ENCODE data around the gene HMGN3.
"Not testable (repeated sequence)": the region's sequence is repeated elsewhere in the genome, so short reads cannot be mapped to it uniquely, and the experiment has no call there.

HMGN3 gene

GRCh38 chr6:79234150-79235022, at the start of gene HMGN3:
HMGN3 (minus strand) TSS chr6:79234682.
- peak; percentile 86 for DNase-seq (ENCODE audit: low spot score)

GRCh38 chr6:79280756-79281155, 46.3 kb upstream of the HMGN3 start:
- DNase-seq (ENCODE audit: low spot score): peak; percentile 6

DNA sequence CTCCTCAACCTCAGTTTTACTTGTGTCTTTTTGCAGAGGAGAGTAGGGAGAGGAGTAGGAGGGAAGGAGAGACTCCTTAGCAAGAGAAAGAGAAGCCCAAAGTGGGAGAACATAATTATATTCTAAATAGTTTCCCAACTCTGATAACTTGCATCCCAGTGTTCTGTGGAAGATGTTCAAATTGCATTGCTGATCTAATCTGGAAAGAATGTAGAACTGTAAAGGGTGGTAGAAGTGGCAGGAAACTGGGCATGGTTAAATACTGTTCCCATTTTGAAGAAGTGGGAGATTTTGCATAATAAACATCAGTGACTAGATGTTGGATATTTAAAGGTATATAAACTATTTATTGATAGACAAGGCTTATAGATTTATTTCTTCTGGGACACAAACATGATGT, 42.6 kb upstream of the HMGN3 start:
- DNase-seq (ENCODE audit: low spot score): no peak

- no peak for DNase-seq (ENCODE audit: low spot score)
These were observed 35.4 kb upstream of the HMGN3 start for GRCh38 chr6:79269877-79270276.

DNA sequence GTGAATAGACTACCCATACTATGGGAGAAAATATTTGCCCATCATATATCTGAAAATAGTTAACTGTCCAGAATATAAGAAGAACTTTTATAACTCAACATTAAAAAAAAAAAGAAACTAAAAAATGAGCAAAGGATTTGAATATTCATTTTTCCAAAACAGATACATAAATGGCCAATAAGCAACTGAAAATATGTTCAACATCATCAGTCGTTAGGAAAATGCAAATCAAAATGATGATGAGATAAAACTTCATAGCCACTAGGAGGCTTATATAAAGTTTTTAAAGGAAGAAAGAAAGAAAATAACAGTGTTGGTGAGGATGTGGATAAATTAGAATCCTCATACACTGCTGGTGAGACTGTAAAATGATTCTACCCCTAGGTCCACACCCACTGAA, 32.6 kb upstream of the HMGN3 start:
- no peak for DNase-seq (ENCODE audit: low spot score)

GRCh38 chr6:79266051-79266450, 31.6 kb upstream of the HMGN3 start:
- DNase-seq (ENCODE audit: low spot score): no peak

DNA sequence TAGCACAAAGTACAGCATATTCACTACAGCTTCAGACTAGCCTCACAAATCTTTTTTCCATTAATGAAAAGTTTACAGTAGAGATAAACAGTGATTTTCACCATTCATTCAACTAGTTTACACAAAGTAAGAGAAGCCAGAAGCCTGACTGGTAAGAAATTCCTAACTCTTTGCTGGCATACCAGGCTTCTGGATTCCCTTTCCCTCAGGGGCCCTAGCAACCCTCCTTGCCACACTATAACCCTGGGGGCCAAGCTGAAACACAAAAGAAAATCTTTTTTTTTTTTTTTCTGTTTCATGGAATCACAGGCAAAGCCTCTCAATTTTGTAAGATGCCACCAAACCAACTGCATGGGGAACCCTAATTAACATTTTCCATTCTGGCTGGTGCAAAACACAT, 28.9 kb upstream of the HMGN3 start:
- no peak for DNase-seq (ENCODE audit: low spot score)

DNA sequence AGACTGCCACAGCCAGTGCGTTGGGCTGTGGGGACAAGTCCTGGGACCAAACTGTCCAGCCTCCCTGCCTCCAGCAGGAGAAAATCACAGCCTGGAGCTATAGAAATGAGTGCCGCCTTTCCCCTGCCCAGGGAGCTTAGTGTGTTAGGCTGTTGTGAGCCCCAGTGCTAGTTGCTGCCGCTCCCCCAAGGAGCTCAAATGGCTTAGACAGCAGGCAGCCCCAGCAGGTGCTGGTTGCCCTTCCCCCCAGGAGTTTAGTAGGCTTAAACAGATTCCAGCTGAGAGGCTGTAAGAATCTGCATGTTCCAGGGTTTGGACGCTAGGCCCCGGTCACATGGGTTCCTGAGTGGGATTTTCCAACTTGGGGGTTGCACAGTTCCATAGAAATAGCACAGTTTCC, 27.2 kb upstream of the HMGN3 start:
- no peak for DNase-seq (ENCODE audit: low spot score)

GRCh38 chr6:79260772-79261171, 26.3 kb upstream of the HMGN3 start:
- no peak for DNase-seq (ENCODE audit: low spot score)

- no peak for DNase-seq (ENCODE audit: low spot score)
These were observed 23.1 kb upstream of the HMGN3 start for GRCh38 chr6:79257381-79258205.

DNA sequence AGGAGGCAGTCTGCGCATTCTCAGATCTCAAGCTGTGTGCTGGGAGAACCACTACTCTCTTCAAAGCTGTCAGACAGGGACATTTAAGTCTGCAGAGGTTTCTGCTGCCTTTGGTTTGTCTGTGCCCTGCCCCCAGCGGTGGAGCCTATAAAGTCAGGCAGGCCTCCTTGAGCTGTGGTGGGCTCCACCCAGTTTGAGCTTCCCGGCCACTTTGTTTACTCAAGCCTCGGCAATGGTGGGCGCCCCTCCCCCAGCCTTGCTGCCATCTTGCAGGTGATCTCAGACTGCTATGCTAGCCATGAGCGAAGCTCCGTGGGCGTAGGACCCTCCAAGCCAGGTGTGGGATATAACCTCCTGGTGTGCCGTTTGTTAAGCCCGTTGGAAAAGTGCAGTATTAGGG, 22.3 kb upstream of the HMGN3 start:
- not testable (repeated sequence) for DNase-seq (ENCODE audit: low spot score)

DNA sequence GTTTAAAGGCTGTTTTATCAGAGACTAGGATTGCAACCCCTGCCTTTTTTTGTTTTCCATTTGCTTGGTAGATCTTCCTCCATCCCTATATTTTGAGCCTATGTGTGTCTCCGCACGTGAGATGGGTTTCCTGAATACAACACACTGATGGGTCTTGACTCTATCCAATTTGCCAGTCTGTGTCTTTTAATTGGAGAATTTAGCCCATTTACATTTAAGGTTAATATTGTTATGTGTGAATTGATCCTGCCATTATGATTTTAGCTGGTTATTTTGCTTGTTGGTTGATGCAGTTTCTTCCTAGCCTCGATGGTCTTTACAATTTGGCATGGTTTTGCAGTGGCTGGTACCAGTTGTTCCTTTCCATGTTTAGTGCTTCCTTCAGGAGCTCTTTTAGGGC, 20.6 kb upstream of the HMGN3 start:
- DNase-seq (ENCODE audit: low spot score): not testable (repeated sequence)

DNA sequence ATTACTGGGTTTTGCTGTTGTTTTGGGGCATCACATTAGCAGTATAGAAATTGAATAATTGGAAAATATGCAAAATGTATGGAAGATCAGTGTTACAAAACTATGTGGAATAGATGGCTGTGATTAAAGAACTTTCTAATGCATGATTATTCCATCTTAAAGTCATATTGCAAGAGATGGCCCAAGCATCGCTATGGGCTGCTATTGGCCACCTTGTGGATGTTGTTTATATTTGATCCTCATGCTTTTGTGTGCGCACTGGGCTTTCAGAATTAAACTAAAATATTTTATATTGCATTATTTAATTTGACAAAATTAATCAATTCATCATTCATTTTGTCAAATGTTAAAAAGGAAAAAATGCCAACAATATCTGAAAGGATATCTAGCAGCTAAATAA, 16.1 kb upstream of the HMGN3 start:
- no peak for DNase-seq (ENCODE audit: low spot score)

DNA sequence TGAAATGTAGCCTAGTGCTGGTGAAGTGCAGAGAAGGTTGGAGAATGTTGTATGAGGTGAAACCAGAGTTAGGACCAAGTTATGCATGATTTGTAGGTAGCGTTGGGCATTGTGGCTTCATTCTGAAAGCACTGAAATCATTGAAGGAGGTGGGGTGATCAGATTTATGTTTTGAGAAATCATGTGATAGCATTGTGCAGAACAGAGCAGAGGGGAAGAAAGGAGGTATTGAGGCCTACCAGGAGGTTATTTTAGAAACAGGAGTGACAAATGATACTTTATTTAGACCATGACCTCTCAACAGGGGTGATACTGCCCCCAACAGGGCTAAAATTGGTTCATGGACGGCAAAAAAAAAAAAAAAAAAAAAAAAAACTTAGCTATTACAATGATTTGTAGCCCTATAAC, 15.6 kb upstream of the HMGN3 start:
- no peak for DNase-seq (ENCODE audit: low spot score)

DNA sequence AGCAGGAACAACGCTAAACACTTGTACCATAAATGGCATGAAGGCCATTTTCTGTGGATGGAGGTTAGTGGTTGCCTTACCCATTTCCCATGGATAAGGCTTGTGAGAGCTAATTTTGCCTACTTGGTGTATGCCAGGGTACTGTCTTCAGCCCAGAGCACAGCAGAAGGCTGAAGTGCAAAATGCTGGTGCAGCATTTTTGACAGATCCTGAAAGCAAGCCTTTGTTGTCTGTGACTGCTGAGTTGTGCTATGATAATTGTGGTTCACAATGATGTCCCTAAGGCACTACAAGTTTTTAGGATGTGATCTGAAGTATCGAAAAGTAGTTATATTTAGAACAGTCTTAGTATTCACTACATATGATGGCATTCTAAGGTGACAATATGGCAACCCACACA, 14.7 kb upstream of the HMGN3 start:
- DNase-seq (ENCODE audit: low spot score): no peak

DNA sequence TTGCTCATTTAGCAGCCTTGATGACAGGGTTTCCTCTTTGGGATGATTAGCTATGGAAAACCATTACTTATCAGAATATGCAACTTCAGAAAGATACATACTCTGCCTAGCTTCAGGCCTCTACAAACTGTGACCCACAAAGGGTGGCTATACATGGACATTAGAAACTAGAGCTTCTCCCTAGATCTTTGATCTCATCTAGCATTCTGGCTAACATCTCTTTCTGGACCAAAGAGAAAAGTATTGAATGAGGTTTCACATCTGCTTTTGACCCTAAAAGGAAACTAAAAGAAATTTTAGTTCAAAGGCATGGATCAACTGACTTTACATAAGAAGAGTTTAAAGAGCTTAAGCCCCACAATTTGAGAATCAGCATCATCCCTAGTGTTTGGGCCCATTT, 12.4 kb upstream of the HMGN3 start:
- no peak for DNase-seq (ENCODE audit: low spot score)

DNA sequence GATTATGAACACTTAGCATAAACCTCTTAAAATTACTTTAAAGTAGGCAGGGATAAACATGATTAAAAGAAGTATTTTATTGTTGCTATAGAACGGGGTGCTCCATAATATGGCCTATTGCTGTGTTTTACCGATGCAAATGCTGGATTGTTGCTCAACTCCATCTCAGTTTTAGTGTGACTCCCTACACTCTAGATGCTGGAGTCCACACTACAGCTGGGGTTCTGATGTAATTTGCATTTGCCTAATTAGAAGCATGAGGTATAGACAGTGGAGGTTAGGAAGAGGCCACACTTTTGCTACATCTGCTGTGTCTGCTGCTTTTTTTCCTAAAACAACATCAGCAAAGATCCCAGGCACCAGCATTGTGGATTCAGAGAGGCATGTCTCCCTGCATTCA, 6.7 kb upstream of the HMGN3 start:
- DNase-seq (ENCODE audit: low spot score): no peak

DNA sequence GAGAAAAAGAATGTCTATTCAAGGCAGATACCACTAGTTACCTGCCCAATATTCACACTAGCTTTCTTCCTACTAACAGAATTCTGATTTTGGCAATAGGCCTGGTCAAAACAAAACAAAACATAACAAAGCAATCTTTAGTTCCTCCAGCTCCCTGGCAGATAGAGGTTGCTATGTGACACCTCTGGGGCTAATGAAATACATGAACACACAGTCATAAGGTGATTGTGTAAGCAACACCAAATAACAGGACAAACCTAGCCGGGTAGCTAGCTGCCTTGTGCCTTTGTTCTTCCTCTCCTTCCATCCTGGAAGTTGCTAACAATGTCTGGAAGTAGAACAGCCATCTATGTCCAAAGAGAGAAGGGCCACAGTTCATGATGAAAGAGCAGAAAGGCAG, 6.0 kb upstream of the HMGN3 start:
- DNase-seq (ENCODE audit: low spot score): no peak

GRCh38 chr6:79239536-79240168, 5.2 kb upstream of the HMGN3 start:
- no peak for DNase-seq (ENCODE audit: low spot score)

DNA sequence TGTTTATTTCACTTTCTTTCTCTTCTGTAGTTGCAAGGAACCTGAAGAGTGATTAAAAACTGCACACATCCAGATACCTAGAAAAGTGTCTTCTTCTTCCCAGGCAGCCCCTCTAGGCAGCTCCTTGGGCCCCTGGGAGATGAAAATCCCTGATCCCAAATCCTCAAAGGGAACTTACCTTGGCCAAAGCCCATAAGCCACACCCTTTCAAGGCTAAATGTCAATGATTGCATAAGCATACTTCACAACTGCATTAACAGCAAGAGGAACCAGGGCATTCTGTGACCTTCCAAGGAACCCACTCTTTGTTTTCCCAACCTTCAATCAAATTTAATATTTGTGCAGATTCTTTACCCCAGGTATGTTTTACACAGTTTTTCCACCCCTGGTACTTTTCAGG, 4.4 kb upstream of the HMGN3 start:
- no peak for DNase-seq (ENCODE audit: low spot score)

DNA sequence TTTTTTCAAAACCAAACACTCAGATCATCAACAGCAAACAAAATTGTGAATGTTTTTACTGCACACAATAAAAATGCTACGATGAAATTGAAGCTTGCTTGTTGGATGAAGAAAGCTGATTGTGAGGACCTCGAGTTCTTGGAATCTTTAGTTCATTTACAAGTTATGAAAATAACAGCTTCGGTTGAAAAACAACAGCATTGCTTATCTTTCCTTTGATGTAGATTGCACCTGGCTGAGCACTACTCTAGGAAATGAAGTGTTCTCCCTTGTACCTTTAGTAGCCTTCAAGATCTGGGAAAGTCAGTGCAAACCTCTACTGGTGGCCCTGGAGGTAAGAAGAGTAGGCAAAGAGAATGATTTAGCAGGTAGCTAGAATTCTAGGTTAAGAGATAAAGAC, 2.2 kb upstream of the HMGN3 start:
- no peak for DNase-seq (ENCODE audit: low spot score)

- DNase-seq (ENCODE audit: low spot score): peak; percentile 85
These were observed 802 bp downstream of the HMGN3 start for GRCh38 chr6:79233611-79234149.

Data from LoVo (cell line).